IMR-90 (cell line): Measurements from ENCODE around the gene FRZB. TPM values are rescaled to one million over a fixed set of nuclear protein-coding genes. Genes with fewer than 3 reads are reported as not detected.

ENCODE experiments used
- ATAC-seq: fragments of 200-7000 bp; cut with Tn5 transposase; 2 replicates; pipeline ENCODE4 v1.9.1; 2020; ENCODE audit warnings: low read depth, mild to moderate bottlenecking, moderate library complexity
- BruUV-seq: library from RNA; stranded (reverse); fragments of 400-500 nt; replicated peaks from 2 replicates; lab custom pipeline; 2021; lab: Mats Ljungman, UMichigan
- CTCF ChIA-PET: fragments of 300-600 bp; formaldehyde crosslinking; extraction: SDS; loops from one replicate; lab custom pipeline; 2021; ENCODE audit warnings: antibody characterized with exemption; lab: Yijun Ruan, JAX
- POLR2A ChIA-PET: fragments of 300-600 bp; sonication (Branson Sonifier 250); formaldehyde crosslinking; loops from one replicate; lab custom pipeline; 2022; ENCODE audit warnings: antibody characterized with exemption; ENCODE audit not compliant: unreplicated experiment; lab: Charles Lee
- DNase-seq: peaks from one replicate; pipeline ENCODE4 v3.0.0; 2013
- H2AFZ ChIP-seq: replicated peaks from 2 replicates; pipeline ENCODE3; 2013; ENCODE audit warnings: low read length, mild to moderate bottlenecking; ENCODE audit not compliant: poor library complexity
- H2AK5ac ChIP-seq: 2 replicates; pipeline ENCODE4 v1.6.1; 2013; ENCODE audit warnings: low read depth, low read length, inconsistent platforms
- H2AK9ac ChIP-seq: replicated peaks from 2 replicates; pipeline ENCODE3; 2013; ENCODE audit warnings: mild to moderate bottlenecking, low read depth, low read length, moderate library complexity; ENCODE audit not compliant: poor library complexity
- H2BK120ac ChIP-seq: 2 replicates; pipeline ENCODE4 v1.6.1; 2013; ENCODE audit warnings: low read depth, low read length, inconsistent platforms
- H2BK15ac ChIP-seq: 3 replicates; pipeline ENCODE4 v1.6.1; 2013; ENCODE audit warnings: low read depth, low read length, inconsistent platforms
- H2BK20ac ChIP-seq: 2 replicates; pipeline ENCODE4 v1.6.1; 2013; ENCODE audit warnings: low read depth, mild to moderate bottlenecking, inconsistent platforms, low read length, moderate library complexity
- H2BK5ac ChIP-seq: 2 replicates; pipeline ENCODE4 v1.6.1; 2013; ENCODE audit warnings: mild to moderate bottlenecking, low read depth, low read length, inconsistent platforms; ENCODE audit not compliant: poor library complexity, severe bottlenecking
- H3K14ac ChIP-seq: replicated peaks from 2 replicates; pipeline ENCODE4 v1.6.1; 2013; ENCODE audit warnings: low read depth, low read length, inconsistent platforms
- H3K18ac ChIP-seq: 2 replicates; pipeline ENCODE4 v1.6.1; 2013; ENCODE audit warnings: low read depth, low read length, control low read depth
- H3K23ac ChIP-seq: 2 replicates; pipeline ENCODE4 v1.6.1; 2013; ENCODE audit warnings: low read depth, low read length, inconsistent platforms
- H3K27ac ChIP-seq: 2 replicates; pipeline ENCODE4 v1.5.1; 2013; ENCODE audit warnings: mild to moderate bottlenecking, control low read depth, low read length; ENCODE audit not compliant: insufficient read depth
- H3K27me3 ChIP-seq: 2 replicates; pipeline ENCODE4 v1.6.1; 2013; ENCODE audit warnings: low read length; ENCODE audit not compliant: control insufficient read depth, insufficient read depth
- H3K36me3 ChIP-seq: 2 replicates; pipeline ENCODE4 v1.6.1; 2013; ENCODE audit warnings: low read length, mixed read lengths; ENCODE audit not compliant: control insufficient read depth, insufficient read depth
- H3K4ac ChIP-seq: 2 replicates; pipeline ENCODE4 v1.6.1; 2013; ENCODE audit warnings: low read depth, low read length, inconsistent platforms
- H3K4me1 ChIP-seq: 2 replicates; pipeline ENCODE4 v1.6.1; 2013; ENCODE audit warnings: low read length, mixed read lengths; ENCODE audit not compliant: control insufficient read depth, insufficient read depth
- H3K4me2 ChIP-seq: 2 replicates; pipeline ENCODE4 v1.6.1; 2013; ENCODE audit warnings: low read depth, mild to moderate bottlenecking, control low read depth, low read length, moderate library complexity
- H3K4me3 ChIP-seq: 2 replicates; pipeline ENCODE4 v1.5.1; 2013; ENCODE audit warnings: low read depth, mild to moderate bottlenecking, control low read depth, low read length, moderate library complexity; ENCODE audit not compliant: insufficient read depth
- H3K56ac ChIP-seq: 2 replicates; pipeline ENCODE4 v1.6.1; 2013; ENCODE audit warnings: low read length, inconsistent platforms; ENCODE audit not compliant: insufficient read depth; ENCODE audit errors: extremely low read depth
- H3K79me1 ChIP-seq, 2 experiments: 2 replicates each; pipeline ENCODE4 v1.6.1; 2013; ENCODE audit warnings: low read length in 2 of 2, inconsistent platforms in 1 of 2, low read depth in 1 of 2
- H3K9ac ChIP-seq: 2 replicates; pipeline ENCODE4 v1.6.1; 2013; ENCODE audit warnings: low read depth, low read length, control low read depth
- H3K9me1 ChIP-seq: 2 replicates; pipeline ENCODE4 v1.6.1; 2013; ENCODE audit warnings: low read length, inconsistent platforms; ENCODE audit not compliant: insufficient read depth
- H3K9me3 ChIP-seq: 2 replicates; pipeline ENCODE4 v1.6.1; 2013; ENCODE audit warnings: low read length; ENCODE audit not compliant: control insufficient read depth, insufficient read depth
- H4K20me1 ChIP-seq: 2 replicates; pipeline ENCODE4 v1.6.1; 2013; ENCODE audit warnings: low read length, inconsistent platforms; ENCODE audit not compliant: insufficient read depth
- H4K5ac ChIP-seq: 2 replicates; pipeline ENCODE4 v1.6.1; 2013; ENCODE audit warnings: mild to moderate bottlenecking, low read depth, low read length, control low read depth
- H4K8ac ChIP-seq, 2 experiments: 2 replicates each; pipeline ENCODE4 v1.6.1; 2013; ENCODE audit warnings: low read depth in 2 of 2, low read length in 2 of 2, control low read depth in 1 of 2, inconsistent platforms in 1 of 2
- H4K91ac ChIP-seq: 2 replicates; pipeline ENCODE4 v1.6.1; 2013; ENCODE audit warnings: low read depth, low read length, inconsistent platforms; ENCODE audit not compliant: insufficient read depth
- BHLHE40 ChIP-seq: fragments of 150-350 bp; IDR thresholded peaks from 2 replicates; pipeline ENCODE4 v1.6.1; 2016; ENCODE audit warnings: mild to moderate bottlenecking, low read depth, low read length
- CEBPB ChIP-seq: IDR thresholded peaks from 2 replicates; pipeline ENCODE4 v1.6.1; 2012; ENCODE audit warnings: low read depth, low read length, improper control_type of control experiment
- CHD1 ChIP-seq: IDR thresholded peaks from 2 replicates; pipeline ENCODE4 v1.6.1; 2012; ENCODE audit warnings: low read depth, low read length, improper control_type of control experiment
- CTCF ChIP-seq: conservative IDR thresholded peaks from 2 replicates; pipeline ENCODE4 v1.5.1; 2012; ENCODE audit warnings: mild to moderate bottlenecking, low read depth, low read length, improper control_type of control experiment
- ELK1 ChIP-seq: fragments of 150-350 bp; IDR thresholded peaks from 2 replicates; pipeline ENCODE4 v1.6.1; 2016; ENCODE audit warnings: low read depth, mild to moderate bottlenecking, low read length, moderate library complexity, borderline replicate concordance
- FOS ChIP-seq: fragments of 150-350 bp; IDR thresholded peaks from 2 replicates; pipeline ENCODE4 v1.6.1; 2016; ENCODE audit warnings: low read depth, low read length
- MAFK ChIP-seq: IDR thresholded peaks from 2 replicates; pipeline ENCODE4 v1.6.1; 2012; ENCODE audit warnings: low read depth, low read length, improper control_type of control experiment
- MAZ ChIP-seq: IDR thresholded peaks from 2 replicates; pipeline ENCODE4 v1.6.1; 2012; ENCODE audit warnings: low read depth, mild to moderate bottlenecking, low read length, improper control_type of control experiment, moderate library complexity, borderline replicate concordance
- MXI1 ChIP-seq: IDR thresholded peaks from 2 replicates; pipeline ENCODE4 v1.6.1; 2012; ENCODE audit warnings: low read depth, mild to moderate bottlenecking, low read length, moderate library complexity, borderline replicate concordance
- NFE2L2 ChIP-seq: fragments of 150-350 bp; IDR thresholded peaks from 2 replicates; pipeline ENCODE4 v1.6.1; 2016; ENCODE audit warnings: low read depth, mild to moderate bottlenecking, low read length
- POLR2A ChIP-seq: IDR thresholded peaks from 2 replicates; pipeline ENCODE4 v1.6.1; 2012; ENCODE audit warnings: mild to moderate bottlenecking, low read depth, low read length
- RAD21 ChIP-seq: IDR thresholded peaks from 2 replicates; pipeline ENCODE4 v1.6.1; 2012; ENCODE audit warnings: low read length, improper control_type of control experiment
- RCOR1 ChIP-seq: IDR thresholded peaks from 2 replicates; pipeline ENCODE4 v1.6.1; 2012; ENCODE audit warnings: mild to moderate bottlenecking, low read length, improper control_type of control experiment; ENCODE audit not compliant: insufficient replicate concordance
- RFX5 ChIP-seq: IDR thresholded peaks from 2 replicates; pipeline ENCODE4 v1.8.0; 2012; ENCODE audit warnings: low read depth, mild to moderate bottlenecking, low read length, moderate library complexity
- SMC3 ChIP-seq: fragments of 150-350 bp; IDR thresholded peaks from 2 replicates; pipeline ENCODE4 v1.6.1; 2016; ENCODE audit warnings: low read depth, mild to moderate bottlenecking, antibody characterized with exemption, low read length, moderate library complexity
- USF2 ChIP-seq: fragments of 150-350 bp; IDR thresholded peaks from 2 replicates; pipeline ENCODE4 v1.6.1; 2017; ENCODE audit warnings: mild to moderate bottlenecking, antibody characterized with exemption, low read length, low read depth
- WGBS, 2 experiments: methylation state at CpG; one replicate each; pipeline versions ENCODE4 v1.1.5 to v1.1.7; 2013; ENCODE audit warnings: missing lambda C conversion rate in 2 of 2; ENCODE audit not compliant: insufficient read length in 1 of 2; ENCODE audit errors: extremely low coverage in 2 of 2; 5-methylcytosine and 5-hydroxymethylcytosine counted together
- dilution Hi-C: fragments of 300-500 bp; cut with HindIII; formaldehyde crosslinking; loops from one replicate; pipeline ENCODE4 v1.14.3; 2018; ENCODE audit warnings: low sequenced_read_pairs; ENCODE audit not compliant: unreplicated experiment
- in situ Hi-C: fragments of 300-500 bp; cut with MboI; formaldehyde crosslinking; loops from 3 replicates; pipeline ENCODE4 v1.14.3; 2019; ENCODE audit warnings: low sequenced_read_pairs, inconsistent platforms, mixed read lengths
- intact Hi-C: fragments of 100-400 bp; cut with micrococcal nuclease; formaldehyde crosslinking; loops from 2 replicates; pipeline ENCODE4 v1.10.0; 2022
- polyA plus RNA-seq, 3 experiments: library from polyadenylated mRNA; depleted of rRNA; stranded (reverse); fragments of >200 nt; gene quantifications; 2 replicates each; pipeline ENCODE4 v1.2.3, GENCODE V29; 2012; ENCODE audit warnings: low replicate concordance in 1 of 3
- total RNA-seq: library from RNA; depleted of rRNA; stranded (reverse); fragments of >200 nt; gene quantifications from 2 replicates; pipeline ENCODE4 v1.2.3, GENCODE V29; 2012

FRZB gene
- total and polyA plus RNA-seq, 2 of the 4 experiments (the other 2 are of a cell fraction) = 0.18 to 1.2 TPM

GRCh38 chr2:182868054-182868796 lies 1.8 kb upstream of the FRZB start:
- dilution Hi-C loops = no loop called here
- Histone ChIP-seq H4K8ac (no peak overlapping the region), H2AK5ac (no peak overlapping the region), H3K79me1 (no peaks in the 10 kb centered on the region), H2BK5ac (no peak overlapping the region), H3K23ac (no peak overlapping the region), H2BK20ac (no peak overlapping the region), H2BK15ac (no peak overlapping the region), H3K18ac (no peak overlapping the region), H3K4me2 (no peak overlapping the region), H3K4ac (no peak overlapping the region), H3K4me3 (no peak overlapping the region), H3K27ac (no peak overlapping the region), H3K56ac (no peak overlapping the region), H3K4me1 (peaks cover 3% of the 10 kb centered on the region; the same call in 1 of the 2 replicates), H4K91ac (no peak overlapping the region), H2AFZ (no peak overlapping the region), H2BK120ac (no peak overlapping the region), H3K36me3 (no peaks in the 10 kb centered on the region), H3K14ac (no peak overlapping the region), H2AK9ac (no peak overlapping the region), H3K9ac (no peak overlapping the region), H4K5ac (no peak overlapping the region), H4K20me1 (no peaks in the 10 kb centered on the region), H3K27me3 (no peaks in the 10 kb centered on the region), H3K9me3 (no peaks in the 10 kb centered on the region), H3K9me1 (0 out of 2 replicates have a peak, but pooled peaks cover 4% of the 10 kb centered on the region)
- in situ Hi-C loops = no loop called here
- DNase-seq (no peak), ATAC-seq (no peak)
- intact Hi-C loops = no loop called here
- ChIA-PET POLR2A (no interaction called here), CTCF (interaction anchor here (1.1 kb wide), 1 partner anchor 11 kb away, joined by 3 read pairs; no protein-coding TSS in a partner anchor)
- WGBS, 2 experiments = no CpG with 5 or more reads among the region's 6 CpGs
- TF ChIP-seq FOS (no peak), MAFK (no peak), RCOR1 (no peak), SMC3 (no peak), BHLHE40 (no peak), ELK1 (no peak), NFE2L2 (no peak), MAZ (no peak), MXI1 (no peak), CHD1 (no peak), RFX5 (no peak), USF2 (no peak), RAD21 (no peak), POLR2A (no peak), CEBPB (no peak), CTCF (no peak)
- no TSS peak for BruUV-seq
